22Rv1 (cell line): ENCODE measurements around the gene DSCAM.

ENCODE experiments used
- H3K27ac ChIP-seq: fragments of 450-650 bp; 2 replicates; pipeline ENCODE4 v1.5.1; 2017
- ZFX ChIP-seq: fragments of 450-650 bp; IDR thresholded peaks from 2 replicates; pipeline ENCODE4 v1.6.1; 2017; ENCODE audit warnings: antibody characterized with exemption, borderline replicate concordance
- TF ChIP-seq, protein P1 (sequence below): fragments of 450-650 bp; IDR thresholded peaks from 2 replicates; pipeline ENCODE4 v1.5.1; 2017; ENCODE audit warnings: mild to moderate bottlenecking

Gene DSCAM

DNA sequence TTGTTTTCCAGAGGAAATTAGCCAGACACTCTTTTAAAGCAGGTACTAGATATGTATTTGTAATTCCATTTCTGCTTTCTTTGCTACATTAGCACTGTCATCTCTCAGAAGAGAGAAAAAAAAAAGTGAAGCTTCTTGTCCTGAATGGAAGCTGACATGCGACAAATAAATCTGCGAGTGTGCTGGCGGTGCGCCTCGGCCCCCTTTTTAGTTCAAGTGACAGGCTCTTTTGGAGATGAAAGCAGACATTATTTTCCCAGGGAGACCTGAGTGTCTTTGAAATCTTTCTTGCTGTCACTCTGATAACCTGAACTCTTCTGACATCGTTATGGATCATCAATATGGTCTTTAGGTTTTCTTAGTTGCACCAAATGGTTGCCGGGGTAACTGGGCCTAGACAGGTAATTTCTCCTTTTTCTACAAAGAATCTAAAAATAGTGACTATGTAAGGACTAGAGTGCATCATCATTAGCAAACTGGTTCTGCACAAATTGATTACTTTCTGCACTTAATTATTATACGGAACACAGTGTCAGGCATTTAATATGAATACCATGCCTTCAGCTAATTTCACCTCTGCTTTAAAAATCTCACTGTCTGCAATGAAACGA is 501.1 kb downstream of the DSCAM start:
- H3K27ac ChIP-seq, result no peak overlapping the region
- TF ChIP-seq, protein P1, sequence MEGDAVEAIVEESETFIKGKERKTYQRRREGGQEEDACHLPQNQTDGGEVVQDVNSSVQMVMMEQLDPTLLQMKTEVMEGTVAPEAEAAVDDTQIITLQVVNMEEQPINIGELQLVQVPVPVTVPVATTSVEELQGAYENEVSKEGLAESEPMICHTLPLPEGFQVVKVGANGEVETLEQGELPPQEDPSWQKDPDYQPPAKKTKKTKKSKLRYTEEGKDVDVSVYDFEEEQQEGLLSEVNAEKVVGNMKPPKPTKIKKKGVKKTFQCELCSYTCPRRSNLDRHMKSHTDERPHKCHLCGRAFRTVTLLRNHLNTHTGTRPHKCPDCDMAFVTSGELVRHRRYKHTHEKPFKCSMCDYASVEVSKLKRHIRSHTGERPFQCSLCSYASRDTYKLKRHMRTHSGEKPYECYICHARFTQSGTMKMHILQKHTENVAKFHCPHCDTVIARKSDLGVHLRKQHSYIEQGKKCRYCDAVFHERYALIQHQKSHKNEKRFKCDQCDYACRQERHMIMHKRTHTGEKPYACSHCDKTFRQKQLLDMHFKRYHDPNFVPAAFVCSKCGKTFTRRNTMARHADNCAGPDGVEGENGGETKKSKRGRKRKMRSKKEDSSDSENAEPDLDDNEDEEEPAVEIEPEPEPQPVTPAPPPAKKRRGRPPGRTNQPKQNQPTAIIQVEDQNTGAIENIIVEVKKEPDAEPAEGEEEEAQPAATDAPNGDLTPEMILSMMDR, result no peak
- TF ChIP-seq ZFX, result no peak

DNA sequence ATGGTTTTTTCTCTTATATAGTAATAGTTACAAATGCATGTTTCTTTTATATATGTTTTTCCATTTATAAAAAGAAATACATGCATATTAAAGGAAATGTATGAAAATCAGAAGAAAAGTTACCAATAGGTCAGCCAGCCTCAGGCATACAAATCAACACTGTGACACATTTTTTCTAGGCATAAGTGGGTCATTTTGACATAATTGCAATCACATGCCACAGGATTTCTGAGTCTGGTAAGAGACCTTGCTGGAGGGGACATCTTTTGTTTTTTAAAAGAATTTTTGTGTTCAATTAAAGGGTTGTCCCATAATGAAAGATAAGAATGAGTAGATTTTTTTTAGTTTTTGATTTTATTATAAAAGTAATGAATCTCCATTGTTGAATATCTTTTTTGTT is 506.6 kb downstream of the DSCAM start:
- TF ChIP-seq, protein P1, result no peak
- no peak for TF ChIP-seq ZFX
- no peak overlapping the region for H3K27ac ChIP-seq

DNA sequence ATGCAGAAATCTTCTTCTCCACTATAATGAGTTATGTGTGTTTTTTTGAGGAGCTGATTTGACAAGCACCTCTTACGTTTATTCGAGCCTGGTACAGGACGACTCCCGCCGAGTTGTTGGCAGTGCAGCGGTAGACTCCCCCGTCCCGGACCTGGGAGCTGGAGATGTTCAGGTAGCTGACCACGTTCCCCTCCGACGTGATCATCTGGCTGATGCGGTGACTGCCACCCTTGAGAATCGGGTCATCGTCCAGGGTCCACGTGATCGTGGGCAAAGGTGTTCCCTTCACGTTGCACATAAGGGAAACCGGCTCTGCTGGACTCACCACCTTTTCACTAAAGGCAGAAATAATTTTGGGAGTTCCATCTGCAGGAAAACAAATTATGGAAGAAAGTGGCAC is 507.9 kb downstream of the DSCAM start:
- no peak for TF ChIP-seq ZFX
- TF ChIP-seq, protein P1, result no peak

DNA sequence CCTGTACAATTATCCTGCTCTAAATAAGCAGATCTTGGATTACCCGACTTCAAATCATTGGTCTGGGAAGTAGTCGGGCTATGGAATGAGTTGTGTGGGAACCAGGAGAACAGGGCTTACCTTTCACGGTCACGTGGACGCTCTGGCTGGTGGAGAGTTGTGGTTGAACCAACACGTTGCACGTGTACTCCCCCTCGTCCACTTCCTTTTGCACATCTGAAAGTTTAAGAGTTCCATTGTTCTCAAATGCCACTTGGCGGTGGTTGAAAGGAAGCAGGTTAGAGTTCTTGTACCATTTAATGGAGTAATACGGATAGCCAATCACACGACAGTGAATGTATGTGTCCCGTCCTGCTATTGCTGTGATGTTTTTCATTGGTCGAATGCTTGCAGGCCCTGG is 509.0 kb downstream of the DSCAM start:
- no peak overlapping the region for H3K27ac ChIP-seq
- no peak for TF ChIP-seq ZFX
- TF ChIP-seq, protein P1, result no peak

More for the DNA sequence above, 507.9 kb downstream of the DSCAM start:
- H3K27ac ChIP-seq, result no peak overlapping the region

DNA sequence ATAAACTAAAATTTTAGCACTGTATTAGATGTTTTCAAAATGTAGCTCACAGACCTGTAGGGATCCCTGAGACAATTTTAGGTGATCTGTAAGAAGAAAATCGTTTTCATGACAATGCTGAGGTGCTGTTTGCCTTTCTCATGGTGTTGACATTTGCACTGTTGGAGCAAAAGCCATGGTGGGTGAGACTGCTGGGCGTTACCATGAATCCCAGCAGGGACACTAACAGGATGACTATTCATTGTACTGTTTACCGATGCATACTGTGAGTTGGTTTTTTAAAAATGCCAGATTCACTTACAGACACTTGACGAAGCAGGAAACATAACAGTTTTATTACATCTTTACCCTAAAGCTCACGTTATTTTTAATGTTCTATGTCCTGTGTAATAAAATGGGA is 511.3 kb downstream of the DSCAM start:
- no peak overlapping the region for H3K27ac ChIP-seq
- TF ChIP-seq ZFX, result no peak
- TF ChIP-seq, protein P1, result no peak

DNA sequence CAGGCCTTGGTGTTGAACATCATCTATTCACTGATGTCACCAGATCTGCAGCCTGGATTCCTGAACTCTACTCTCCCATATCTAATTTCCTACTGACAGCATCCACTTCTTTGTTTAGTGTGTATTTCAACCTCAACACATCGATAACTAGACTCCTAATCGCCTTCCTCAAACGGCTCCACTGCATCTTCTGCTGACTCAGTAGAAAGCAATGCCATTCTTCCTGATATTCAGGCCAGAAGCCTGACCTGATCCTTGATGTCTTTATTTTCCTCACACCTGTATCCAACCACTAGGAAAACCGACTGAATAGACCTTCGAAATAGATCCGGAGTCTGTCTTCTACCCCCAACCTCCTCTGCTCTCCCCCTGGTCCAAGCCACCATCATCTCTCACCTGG is 512.8 kb downstream of the DSCAM start:
- TF ChIP-seq, protein P1, result no peak
- TF ChIP-seq ZFX, result no peak
- no peak overlapping the region for H3K27ac ChIP-seq

DNA sequence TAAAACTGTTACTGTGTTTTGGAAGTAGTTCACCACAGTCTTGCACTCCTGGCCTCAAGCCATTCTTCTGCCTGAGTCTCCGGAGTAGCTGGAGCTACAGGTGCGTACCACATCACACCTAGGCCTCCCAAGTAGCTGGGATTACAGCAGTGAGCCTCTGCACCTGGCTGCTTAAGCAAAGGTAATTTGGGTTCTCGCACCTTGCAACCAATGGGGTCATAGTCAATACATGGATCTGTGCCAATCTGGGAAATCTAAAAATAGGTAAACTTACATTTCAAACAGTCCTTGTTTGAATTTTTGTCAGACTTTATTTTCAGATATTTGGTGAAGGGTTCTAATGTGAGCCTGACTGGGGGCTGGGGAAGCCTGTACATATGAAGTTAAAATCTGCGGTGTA is 513.2 kb downstream of the DSCAM start:
- no peak for TF ChIP-seq ZFX
- TF ChIP-seq, protein P1, result no peak
- H3K27ac ChIP-seq, result no peak overlapping the region
